IPS-NIHi7 (cell line): ENCODE results near the gene SEL1L3.
"Not testable (repeated sequence)": the region's sequence is repeated elsewhere in the genome, so short reads cannot be mapped to it uniquely, and the experiment has no call there.

ENCODE experiments used
- DNase-seq: peaks from one replicate; pipeline ENCODE4 v3.0.0; 2012; ENCODE audit warnings: mixed read lengths; ENCODE audit errors: extremely low spot score

SEL1L3 gene

GRCh38 chr4:25862411-25863346 lies at the start of gene SEL1L3:
TSS of gene SEL1L3 (minus strand) at chr4:25862988. CDS start at chr4:25862836, 152 bp downstream.
- peak; percentile 83 for DNase-seq

- DNase-seq, result no peak
Measured at GRCh38 chr4:25911356-25911755, 48.6 kb upstream of the SEL1L3 start.

- no peak for DNase-seq
Measured at GRCh38 chr4:25908491-25908901, 45.7 kb upstream of the SEL1L3 start.

GRCh38 chr4:25906113-25906512 lies 43.3 kb upstream of the SEL1L3 start:
- not testable (repeated sequence) for DNase-seq

GRCh38 chr4:25905371-25905770 lies 42.6 kb upstream of the SEL1L3 start:
- DNase-seq, result no peak

GRCh38 chr4:25904748-25905082 lies 41.9 kb upstream of the SEL1L3 start:
- DNase-seq, result no peak

- no peak for DNase-seq
Measured at GRCh38 chr4:25903900-25904747, 41.3 kb upstream of the SEL1L3 start.

GRCh38 chr4:25901030-25901430 lies 38.2 kb upstream of the SEL1L3 start:
- DNase-seq, result no peak

- DNase-seq, result no peak
Measured at GRCh38 chr4:25900310-25900709, 37.5 kb upstream of the SEL1L3 start.

- no peak for DNase-seq
Measured at GRCh38 chr4:25896776-25897539, 34.2 kb upstream of the SEL1L3 start.

- no peak for DNase-seq
Measured at GRCh38 chr4:25892796-25893195, 30.0 kb upstream of the SEL1L3 start.

GRCh38 chr4:25890571-25891485 lies 28.0 kb upstream of the SEL1L3 start:
- peak; percentile 58 for DNase-seq

- no peak for DNase-seq
Measured at GRCh38 chr4:25889589-25890503, 27.1 kb upstream of the SEL1L3 start.

- no peak for DNase-seq
Measured at GRCh38 chr4:25888781-25889180, 26.0 kb upstream of the SEL1L3 start.

GRCh38 chr4:25884031-25884782 lies 21.4 kb upstream of the SEL1L3 start:
- DNase-seq, result no peak

- no peak for DNase-seq
Measured at GRCh38 chr4:25883565-25883964, 20.8 kb upstream of the SEL1L3 start.

GRCh38 chr4:25882226-25882625 lies 19.4 kb upstream of the SEL1L3 start:
- no peak for DNase-seq

GRCh38 chr4:25881193-25881592 lies 18.4 kb upstream of the SEL1L3 start:
- DNase-seq, result no peak
